Mesenchymal stem cell (in vitro differentiated cells and primary cell): Measurements from ENCODE around the gene SESN1.
"Not testable (repeated sequence)": the region's sequence is repeated elsewhere in the genome, so short reads cannot be mapped to it uniquely, and the experiment has no call there.

ENCODE experiments used
- DNase-seq: peaks from one replicate; pipeline ENCODE4 v3.0.0-alpha.2; 2013
- H2AFZ ChIP-seq: one replicate; pipeline ENCODE4 v1.6.1; 2013; ENCODE audit warnings: low read depth, mild to moderate bottlenecking, control low read depth, inconsistent platforms, low read length, moderate library complexity
- H2AK5ac ChIP-seq: 2 replicates; pipeline ENCODE4 v1.6.1; 2013; ENCODE audit warnings: low read length, moderate library complexity, mild to moderate bottlenecking, inconsistent platforms; ENCODE audit not compliant: severe bottlenecking
- H2BK120ac ChIP-seq: one replicate; pipeline ENCODE4 v1.6.1; 2013; ENCODE audit warnings: low read depth, mild to moderate bottlenecking, inconsistent platforms, low read length, moderate library complexity
- H2BK12ac ChIP-seq, 2 experiments: one replicate each; pipeline ENCODE4 v1.6.1; 2013; ENCODE audit warnings: inconsistent platforms in 2 of 2, low read length in 2 of 2, mild to moderate bottlenecking in 2 of 2, moderate library complexity in 2 of 2, control low read depth in 1 of 2
- H2BK15ac ChIP-seq: one replicate; pipeline ENCODE4 v1.6.1; 2013; ENCODE audit warnings: mild to moderate bottlenecking, low read depth, inconsistent platforms; ENCODE audit not compliant: poor library complexity, severe bottlenecking
- H2BK5ac ChIP-seq: 2 replicates; pipeline ENCODE4 v1.6.1; 2013; ENCODE audit warnings: low read depth, mild to moderate bottlenecking, low read length, control low read depth, inconsistent platforms; ENCODE audit not compliant: poor library complexity, severe bottlenecking
- H3K14ac ChIP-seq, 2 experiments: one replicate each; pipeline ENCODE4 v1.6.1; 2013; ENCODE audit warnings: inconsistent platforms in 2 of 2, low read length in 2 of 2, control low read depth in 1 of 2, mild to moderate bottlenecking in 1 of 2, moderate library complexity in 1 of 2
- H3K18ac ChIP-seq, 2 experiments: one replicate each; pipeline ENCODE4 v1.6.1; 2013; ENCODE audit warnings: inconsistent platforms in 2 of 2, low read length in 2 of 2, control low read depth in 1 of 2, low read depth in 1 of 2, mild to moderate bottlenecking in 1 of 2
- H3K23ac ChIP-seq, 2 experiments: one replicate each; pipeline ENCODE4 v1.6.1; 2013; ENCODE audit warnings: inconsistent platforms in 2 of 2, low read length in 2 of 2, mild to moderate bottlenecking in 2 of 2, moderate library complexity in 2 of 2, control low read depth in 1 of 2
- H3K27ac ChIP-seq: 2 replicates; pipeline ENCODE4 v1.5.1; 2013; ENCODE audit warnings: mild to moderate bottlenecking, moderate library complexity, low read length, control low read depth, inconsistent platforms; ENCODE audit not compliant: poor library complexity, severe bottlenecking
- H3K27me3 ChIP-seq, 2 experiments: 2 replicates each; pipeline versions ENCODE4 v1.6.1 to v1.7.0; 2013; ENCODE audit warnings: low read length in 2 of 2, mild to moderate bottlenecking in 2 of 2, moderate library complexity in 2 of 2, control low read depth in 1 of 2, inconsistent platforms in 1 of 2; ENCODE audit not compliant: control insufficient read depth in 1 of 2, insufficient read depth in 1 of 2
- H3K36me3 ChIP-seq, 2 experiments: 2 replicates each; pipeline versions ENCODE4 v1.6.1 to v1.7.0; 2013; ENCODE audit warnings: low read length in 2 of 2, control low read depth in 1 of 2, inconsistent platforms in 1 of 2, low read depth in 1 of 2, mild to moderate bottlenecking in 1 of 2; ENCODE audit not compliant: insufficient read depth in 2 of 2, control insufficient read depth in 1 of 2
- H3K4ac ChIP-seq, 2 experiments: one replicate each; pipeline ENCODE4 v1.6.1; 2013; ENCODE audit warnings: inconsistent platforms in 2 of 2, low read length in 2 of 2, mild to moderate bottlenecking in 2 of 2, moderate library complexity in 2 of 2, control low read depth in 1 of 2, low read depth in 1 of 2
- H3K4me1 ChIP-seq: 2 replicates; pipeline ENCODE4 v1.6.1; 2013; ENCODE audit warnings: low read depth, low read length, control low read depth; ENCODE audit not compliant: control insufficient read depth, insufficient read depth
- H3K4me2 ChIP-seq: 2 replicates; pipeline ENCODE4 v1.6.1; 2013; ENCODE audit warnings: low read length, mild to moderate bottlenecking, inconsistent platforms; ENCODE audit not compliant: poor library complexity, severe bottlenecking
- H3K4me3 ChIP-seq, 2 experiments: 2 replicates each; pipeline versions ENCODE4 v1.5.1 to v1.7.0; 2013; ENCODE audit warnings: low read length in 2 of 2, mild to moderate bottlenecking in 2 of 2, control low read depth in 1 of 2, low read depth in 1 of 2; ENCODE audit not compliant: insufficient read depth in 1 of 2
- H3K79me1 ChIP-seq: replicated peaks from 2 replicates; pipeline ENCODE4 v1.6.1; 2013; ENCODE audit warnings: mild to moderate bottlenecking, control low read depth, low read length, inconsistent platforms; ENCODE audit not compliant: poor library complexity, severe bottlenecking
- H3K9ac ChIP-seq: 2 replicates; pipeline ENCODE4 v1.7.0; 2013; ENCODE audit warnings: mild to moderate bottlenecking, low read length, moderate library complexity
- H3K9me3 ChIP-seq: 2 replicates; pipeline ENCODE4 v1.7.0; 2013; ENCODE audit warnings: mild to moderate bottlenecking, low read length; ENCODE audit not compliant: control insufficient read depth
- H4K8ac ChIP-seq: one replicate; pipeline ENCODE4 v1.6.1; 2013; ENCODE audit warnings: inconsistent platforms, mild to moderate bottlenecking, low read length, moderate library complexity
- H4K91ac ChIP-seq: one replicate; pipeline ENCODE4 v1.6.1; 2013; ENCODE audit warnings: mild to moderate bottlenecking, low read length, inconsistent platforms
- WGBS: methylation state at CpG from one replicate; pipeline ENCODE4 v1.1.7; 2013; ENCODE audit warnings: mixed read lengths; 5-methylcytosine and 5-hydroxymethylcytosine counted together

Gene SESN1

DNA sequence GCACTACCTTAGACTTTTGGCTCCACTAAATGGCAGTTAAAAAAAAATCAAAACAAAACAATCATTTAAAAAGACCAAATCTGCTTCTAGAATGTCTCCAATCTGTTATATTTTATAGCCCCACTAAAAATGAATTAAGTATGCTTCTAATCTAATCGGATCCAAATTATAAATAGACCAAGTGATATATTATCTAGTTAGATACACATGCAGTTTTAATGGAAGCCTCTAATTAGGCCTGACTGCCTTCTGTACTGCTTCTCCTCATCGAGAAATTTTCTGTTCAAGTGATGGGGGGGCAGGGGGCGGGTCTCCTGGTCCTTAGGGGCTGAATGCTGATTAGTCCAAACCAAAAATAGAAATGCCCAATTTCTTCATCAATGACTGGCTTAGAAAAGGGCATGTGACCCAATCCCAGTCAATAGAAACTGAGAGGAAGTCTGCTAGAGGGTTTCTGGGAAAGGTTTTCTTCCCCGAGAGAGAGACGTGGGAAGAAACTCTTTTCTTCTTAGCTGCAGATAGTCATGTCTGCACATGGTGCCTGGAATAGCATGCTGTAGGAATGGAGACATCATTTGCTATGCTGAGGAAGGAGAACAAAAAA, 6.9 kb downstream of the SESN1 start:
- peaks cover 0 to 4% of the 10 kb centered on the region in 2 experiments for H3K36me3 ChIP-seq
- no peak overlapping the region for H2AFZ ChIP-seq
- no peak overlapping the region for H3K14ac ChIP-seq
- no peak overlapping the region for H4K8ac ChIP-seq
- 97% methylated on average over 3 of the region's 5 CpGs for WGBS
- no peak overlapping the region for H3K23ac ChIP-seq
- no peak overlapping the region for H3K9ac ChIP-seq
- no peaks in the 10 kb centered on the region for H3K4me1 ChIP-seq
- H3K79me1 ChIP-seq, result peaks cover 20% of the 10 kb centered on the region
- no peak overlapping the region for H3K4me2 ChIP-seq
- H3K4ac ChIP-seq, result no peak overlapping the region
- no peak overlapping the region for H2BK15ac ChIP-seq
- H3K4me3 ChIP-seq, result no peak overlapping the region
- no peaks in the 10 kb centered on the region for H3K9me3 ChIP-seq
- no peak overlapping the region for H3K18ac ChIP-seq
- no peak overlapping the region for H3K27ac ChIP-seq
- no peak overlapping the region for H2BK5ac ChIP-seq
- no peak overlapping the region for H2BK120ac ChIP-seq
- H2AK5ac ChIP-seq, result no peak overlapping the region
- H4K91ac ChIP-seq, result no peak overlapping the region
- no peak for DNase-seq
- no peak overlapping the region for H2BK12ac ChIP-seq
- no peaks in the 10 kb centered on the region for H3K27me3 ChIP-seq

DNA sequence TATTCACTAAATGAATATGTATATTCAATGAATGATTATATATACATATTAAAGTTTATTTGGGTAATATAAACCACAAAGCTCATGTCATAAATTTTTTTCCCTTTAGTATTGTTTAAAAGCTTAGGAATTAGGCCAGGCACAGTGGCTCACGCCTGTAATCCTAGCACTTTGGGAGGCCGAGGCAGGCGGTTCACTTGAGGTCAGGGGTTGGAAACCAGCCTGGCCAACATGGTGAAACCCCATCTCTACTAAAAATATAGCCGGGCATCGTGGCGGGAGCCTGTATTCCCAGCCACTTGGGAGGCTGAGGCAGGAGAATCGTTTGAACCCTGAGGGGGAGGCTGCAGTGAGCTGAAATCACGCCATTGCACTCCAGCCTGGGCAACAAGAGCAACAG, 10.5 kb downstream of the SESN1 start:
- not testable (repeated sequence) for H2BK15ac ChIP-seq, H3K4me1 ChIP-seq, H3K4me3 ChIP-seq, H3K18ac ChIP-seq, H3K14ac ChIP-seq, H3K27me3 ChIP-seq, H3K4ac ChIP-seq, H3K9ac ChIP-seq, H3K4me2 ChIP-seq, H3K36me3 ChIP-seq, H2AK5ac ChIP-seq, H2BK120ac ChIP-seq, DNase-seq, H2BK12ac ChIP-seq, H2BK5ac ChIP-seq, H3K23ac ChIP-seq, H3K9me3 ChIP-seq, H3K27ac ChIP-seq, H4K8ac ChIP-seq, H2AFZ ChIP-seq, H4K91ac ChIP-seq
- 96% methylated on average over 8 of the region's 8 CpGs for WGBS
- H3K79me1 ChIP-seq, result peaks cover 17% of the 10 kb centered on the region

DNA sequence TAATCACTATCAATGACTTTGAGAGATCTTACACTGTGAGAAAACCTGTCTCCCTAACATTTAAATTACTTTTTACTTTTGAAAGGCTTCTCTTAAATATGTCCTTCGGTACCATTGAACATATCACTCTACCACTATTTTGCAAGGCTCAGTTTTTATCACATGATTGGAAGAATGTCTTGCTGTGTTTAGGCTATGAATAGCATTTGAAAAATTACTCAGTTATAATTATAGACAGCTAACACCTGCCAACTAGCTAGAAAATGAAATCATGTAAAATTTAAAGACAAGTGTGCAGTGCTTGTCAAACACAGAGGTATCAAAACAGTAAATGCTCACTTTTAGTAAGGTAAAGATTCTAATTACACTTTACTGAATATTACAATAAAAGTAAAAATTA, 11.0 kb downstream of the SESN1 start:
- no peak overlapping the region for H3K4me2 ChIP-seq
- no peak overlapping the region for H2AK5ac ChIP-seq
- H3K4me1 ChIP-seq, result peaks cover 1% of the 10 kb centered on the region
- no peak overlapping the region for H3K14ac ChIP-seq
- peaks cover 17% of the 10 kb centered on the region for H3K79me1 ChIP-seq
- no peak overlapping the region for H3K4me3 ChIP-seq
- no peak overlapping the region for H2BK5ac ChIP-seq
- H2BK120ac ChIP-seq, result no peak overlapping the region
- peaks cover 3 to 4% of the 10 kb centered on the region in 2 experiments for H3K36me3 ChIP-seq
- H3K23ac ChIP-seq, result no peak overlapping the region
- no peak overlapping the region for H2BK15ac ChIP-seq
- DNase-seq, result no peak
- H2BK12ac ChIP-seq, result no peak overlapping the region
- no peak overlapping the region for H4K8ac ChIP-seq
- WGBS, result no CpG with 5 or more reads among the region's 1 CpG
- H4K91ac ChIP-seq, result no peak overlapping the region
- H3K9ac ChIP-seq, result no peak overlapping the region
- H3K18ac ChIP-seq, result no peak overlapping the region
- H3K4ac ChIP-seq, result no peak overlapping the region
- no peak overlapping the region for H3K27ac ChIP-seq
- H3K9me3 ChIP-seq, result no peaks in the 10 kb centered on the region
- H2AFZ ChIP-seq, result no peak overlapping the region
- H3K27me3 ChIP-seq, result no peaks in the 10 kb centered on the region

DNA sequence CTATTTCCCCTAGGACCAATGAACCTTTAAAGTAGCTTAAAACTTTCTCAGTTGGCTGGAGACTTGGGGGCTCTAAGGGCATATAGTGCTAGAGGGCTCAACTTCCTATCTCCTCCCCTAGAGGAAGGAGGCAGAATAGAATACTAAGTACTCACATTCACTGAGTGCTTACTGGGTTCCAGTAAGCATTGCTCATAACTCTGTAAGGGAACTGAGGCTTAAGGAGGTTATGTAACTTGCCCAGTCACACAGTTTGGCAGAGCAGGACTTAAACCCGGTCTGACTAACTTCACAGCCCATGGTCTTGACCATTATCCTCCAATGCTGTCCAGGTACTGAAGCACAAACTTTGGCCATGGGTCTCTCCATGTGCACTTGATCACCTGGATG, 12.5 kb downstream of the SESN1 start:
- Histone ChIP-seq H2BK120ac (no peak overlapping the region), H3K4me2 (no peak overlapping the region), H3K4ac (no peak overlapping the region), H2BK15ac (no peak overlapping the region), H2AK5ac (no peak overlapping the region), H4K8ac (no peak overlapping the region), H3K4me1 (peaks cover 1% of the 10 kb centered on the region), H3K27ac (no peak overlapping the region), H2BK5ac (no peak overlapping the region), H2BK12ac (no peak overlapping the region), H2AFZ (no peak overlapping the region), H3K9ac (no peak overlapping the region), H3K9me3 (no peaks in the 10 kb centered on the region), H4K91ac (no peak overlapping the region), H3K4me3 (peak overlapping the region in 1 of 2 experiments; percentile 8), H3K14ac (no peak overlapping the region), H3K23ac (no peak overlapping the region), H3K27me3 (no peaks in the 10 kb centered on the region), H3K79me1 (peaks cover 16% of the 10 kb centered on the region), H3K18ac (no peak overlapping the region), H3K36me3 (peaks cover 3 to 4% of the 10 kb centered on the region in 2 experiments)
- 91% methylated on average over 1 of the region's 1 CpG for whole genome bisulfite sequencing
- DNase-seq, result peak; percentile 27
